MCF 10A (cell line): Measurements from ENCODE around the gene IQCC. TPM values are rescaled to one million over a fixed set of nuclear protein-coding genes. Genes with fewer than 3 reads are reported as not detected.

Experiments used
- BruUV-seq: library from RNA; stranded (reverse); fragments of 400-500 nt; replicated peaks from 2 replicates; lab custom pipeline; 2021; lab: Mats Ljungman, UMichigan
- CTCF ChIA-PET: fragments of 300-600 bp; sonication (Branson Sonifier 250); formaldehyde crosslinking; extraction: SDS; loops from one replicate; lab custom pipeline; 2021; ENCODE audit warnings: antibody characterized with exemption, inconsistent platforms; lab: Yijun Ruan, JAX
- POLR2A ChIA-PET: fragments of 300-600, 350-650 bp; sonication (Branson Sonifier 250); formaldehyde crosslinking; extraction: SDS; loops from one replicate; lab custom pipeline; 2020; ENCODE audit warnings: antibody characterized with exemption, inconsistent platforms; lab: Yijun Ruan, JAX
- DNase-seq: peaks from one replicate; pipeline ENCODE4 v3.0.0-alpha.2; 2018; ENCODE audit not compliant: unreplicated experiment
- H3K27ac Mint-ChIP-seq: one replicate; pipeline ENCODE4 v1.8.0; 2022; ENCODE audit warnings: mild to moderate bottlenecking, low read depth, mixed read lengths; ENCODE audit not compliant: unreplicated experiment
- H3K27me3 Mint-ChIP-seq: one replicate; pipeline ENCODE4 v1.8.0; 2022; ENCODE audit warnings: mixed read lengths; ENCODE audit not compliant: insufficient read depth, unreplicated experiment
- H3K36me3 Mint-ChIP-seq: one replicate; pipeline ENCODE4 v1.8.0; 2022; ENCODE audit warnings: mild to moderate bottlenecking, moderate library complexity, mixed read lengths; ENCODE audit not compliant: insufficient read depth, unreplicated experiment
- H3K4me1 Mint-ChIP-seq: one replicate; pipeline ENCODE4 v1.8.0; 2022; ENCODE audit warnings: mixed read lengths; ENCODE audit not compliant: insufficient read depth, unreplicated experiment
- H3K4me3 Mint-ChIP-seq: one replicate; pipeline ENCODE4 v1.8.0; 2022; ENCODE audit warnings: mild to moderate bottlenecking, moderate library complexity, mixed read lengths; ENCODE audit not compliant: unreplicated experiment
- H3K9me3 Mint-ChIP-seq: one replicate; pipeline ENCODE4 v1.8.0; 2022; ENCODE audit warnings: mixed read lengths; ENCODE audit not compliant: unreplicated experiment
- CTCF ChIP-seq: fragments of 200-600 bp; IDR thresholded peaks from one replicate; pipeline ENCODE4 v1.8.0; 2022; ENCODE audit warnings: antibody characterized with exemption, mild to moderate bottlenecking; ENCODE audit not compliant: unreplicated experiment
- intact Hi-C: fragments of 100-400 bp; cut with micrococcal nuclease; formaldehyde crosslinking; loops from 2 replicates; pipeline ENCODE4 v1.14.1; 2022
- total RNA-seq: library from RNA; stranded (reverse); gene quantifications from 2 replicates; pipeline ENCODE4 v1.2.3, GENCODE V29; 2022

Gene IQCC
- total RNA-seq, 1 experiment from 2014 or later = 1.9 TPM

- BruUV-seq = no TSS peak
- Mint-ChIP-seq H3K27me3 (no peaks in the 10 kb centered on the region), H3K4me3 (no peak overlapping the region), H3K4me1 (no peaks in the 10 kb centered on the region), H3K9me3 (no peaks in the 10 kb centered on the region), H3K27ac (no peak overlapping the region), H3K36me3 (no peaks in the 10 kb centered on the region)
- POLR2A ChIA-PET = no interaction called here
- intact Hi-C loops = no loop called here
- CTCF ChIA-PET = no interaction called here
- no peak for DNase-seq
- TF ChIP-seq CTCF = no peak
These were observed 51.2 kb downstream of the IQCC start for GRCh38 chr1:32256473-32257226.

- Mint-ChIP-seq H3K4me1 (no peaks in the 10 kb centered on the region), H3K36me3 (no peaks in the 10 kb centered on the region), H3K27ac (no peak overlapping the region), H3K27me3 (no peaks in the 10 kb centered on the region), H3K9me3 (no peaks in the 10 kb centered on the region), H3K4me3 (no peak overlapping the region)
- no TSS peak for BruUV-seq
- DNase-seq = no peak
- ChIA-PET POLR2A (no interaction called here), CTCF (interaction anchor here (1.0 kb wide), 1 partner anchor 41 kb away, joined by 3 read pairs; no protein-coding TSS in a partner anchor)
- intact Hi-C loops = no loop called here
- no peak for TF ChIP-seq CTCF
These were observed 51.7 kb downstream of the IQCC start for GRCh38 chr1:32257227-32257508.

Other genes with a start within 250 kb of the IQCC start
- 106 and 107 TPM in 2 replicates for gene KHDRBS1, start 191.8 kb upstream of the IQCC start, total RNA-seq
- 15.0 and 22.3 TPM in 2 replicates for gene TMEM39B, start 132.7 kb upstream of the IQCC start, total RNA-seq
- gene KPNA6, start 97.6 kb upstream of the IQCC start, total RNA-seq = 86.9 and 109 TPM in 2 replicates
- 61.8 and 64.8 TPM in 2 replicates for gene TXLNA, start 26.0 kb upstream of the IQCC start, total RNA-seq
- 0.91 and 1.7 TPM in 2 replicates for gene CCDC28B, start 5.1 kb upstream of the IQCC start, total RNA-seq
- gene DCDC2B, start 3.4 kb downstream of the IQCC start, total RNA-seq = not detected in 2 replicates
- gene TMEM234, start 16.7 kb downstream of the IQCC start, total RNA-seq = 22.2 and 27.3 TPM in 2 replicates
- 253 and 259 TPM in 2 replicates for gene EIF3I, start 16.7 kb downstream of the IQCC start, total RNA-seq
- gene FAM167B, start 41.6 kb downstream of the IQCC start, total RNA-seq = 0.34 TPM in 1 of 2 replicates, not detected in the other
- not detected in 2 replicates for gene LCK, start 45.6 kb downstream of the IQCC start, total RNA-seq
- gene HDAC1, start 86.4 kb downstream of the IQCC start, total RNA-seq = 39.7 and 62.9 TPM in 2 replicates
- gene MARCKSL1, start 130.6 kb downstream of the IQCC start, total RNA-seq = 0.65 and 1.0 TPM in 2 replicates
- gene FAM229A, start 156.8 kb downstream of the IQCC start, total RNA-seq = 13.4 and 19.0 TPM in 2 replicates
- gene TSSK3, start 156.9 kb downstream of the IQCC start, total RNA-seq = 2.0 and 2.3 TPM in 2 replicates
- 52.6 and 56.2 TPM in 2 replicates for gene BSDC1, start 188.8 kb downstream of the IQCC start, total RNA-seq